Stimulated activated CD8-positive, alpha-beta memory T cell treated with anti-CD3 and anti-CD28 coated beads, Interleukin-7, amount 100 ng/mL, for 1 hour (primary cell): ENCODE data around the gene THYN1.
A peak's percentile ranks its signal among the peaks of the same experiment; 100 is the strongest.
"Not testable (repeated sequence)": the region's sequence is repeated elsewhere in the genome, so short reads cannot be mapped to it uniquely, and the experiment has no call there.

Experiments used
- DNase-seq, 2 donors: peaks; one replicate each; pipeline ENCODE4 v3.0.0-alpha.2; 2020; ENCODE audit warnings: low read depth in 2 of 2

The THYN1 gene

GRCh38 chr11:134253188-134253993 is at the start of gene THYN1, which contains the start of gene ACAD8:
THYN1 (minus strand) TSS chr11:134253352; CDS start chr11:134252882, 470 bp downstream.
ACAD8 (plus strand) TSS chr11:134253568; CDS start chr11:134253601, 33 bp downstream.
- DNase-seq, result peak; percentile 85 to 90

GRCh38 chr11:134294664-134295063 is 41.5 kb upstream of the THYN1 start:
- no peak for DNase-seq

DNA sequence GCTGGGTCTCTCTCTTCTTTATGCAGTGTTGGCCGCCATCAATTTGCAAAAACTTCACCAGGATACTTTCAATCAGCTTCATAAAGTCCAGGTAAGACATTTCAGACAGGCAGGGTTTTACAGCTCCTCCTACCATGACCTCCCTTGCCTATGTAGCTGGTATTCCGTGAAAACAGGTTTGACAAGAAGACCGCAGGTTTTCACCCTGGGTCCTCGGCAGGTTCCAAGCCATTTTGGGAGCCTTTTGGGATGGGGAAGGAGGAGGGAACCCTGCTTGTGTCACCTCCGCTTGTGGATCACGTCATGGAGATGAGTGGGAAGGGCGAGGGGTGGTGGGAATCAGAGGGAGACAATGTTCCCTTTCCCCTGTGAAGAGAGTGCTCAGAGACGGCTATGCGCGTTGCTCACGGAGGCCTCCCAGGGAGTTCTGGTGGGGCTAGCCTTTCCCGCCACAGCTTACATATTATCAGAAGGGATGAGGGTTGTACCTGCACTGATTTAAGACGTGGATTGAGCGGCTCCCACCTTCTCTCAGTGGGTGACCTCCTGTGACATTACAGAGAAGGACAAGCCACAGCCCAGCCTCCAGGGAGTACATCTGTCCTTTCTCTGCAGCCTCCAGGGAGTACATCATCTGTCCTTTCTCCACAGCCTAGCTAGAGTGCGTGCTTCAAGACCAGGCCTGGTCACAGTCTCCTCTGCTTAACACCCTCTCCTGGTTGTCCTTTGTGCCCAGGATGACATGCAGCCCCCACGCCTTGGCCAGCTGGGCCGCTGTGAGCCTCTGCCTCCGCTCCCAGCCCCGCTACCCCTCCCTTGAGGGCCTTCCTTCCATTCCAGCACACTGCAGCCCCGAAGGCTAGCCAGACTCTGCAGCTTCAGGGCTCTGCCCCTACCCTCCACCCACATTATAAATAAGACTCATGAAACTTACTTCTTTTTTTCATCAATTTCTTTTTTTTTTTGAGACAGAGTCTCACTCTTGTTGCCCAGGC is 40.3 kb upstream of the THYN1 start:
- no peak for DNase-seq

- DNase-seq, result no peak
Observed at GRCh38 chr11:134292661-134293060, 39.5 kb upstream of the THYN1 start.

DNA sequence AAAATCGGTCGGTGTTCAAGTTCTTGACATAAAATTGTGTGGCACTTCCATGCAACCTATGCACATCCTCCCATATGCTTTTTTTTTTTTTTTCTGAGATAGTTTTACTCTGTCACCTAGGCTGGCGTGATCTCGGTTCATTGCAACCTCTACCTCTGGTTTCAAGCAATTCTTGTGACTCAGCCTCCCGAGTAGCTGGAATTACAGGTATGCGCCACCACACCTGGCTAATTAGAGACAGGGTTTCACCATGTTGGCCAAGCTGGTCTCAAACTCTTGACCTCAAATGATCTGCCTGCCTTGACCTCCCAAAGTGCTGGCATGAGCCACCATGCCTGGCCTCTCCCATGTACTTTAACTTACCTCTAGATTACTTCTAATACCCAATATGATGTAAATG is 38.0 kb upstream of the THYN1 start:
- no peak for DNase-seq

- no peak for DNase-seq
Observed at GRCh38 chr11:134290646-134291045, 37.5 kb upstream of the THYN1 start.

- DNase-seq, result no peak
Observed at GRCh38 chr11:134289789-134290188, 36.6 kb upstream of the THYN1 start.

DNA sequence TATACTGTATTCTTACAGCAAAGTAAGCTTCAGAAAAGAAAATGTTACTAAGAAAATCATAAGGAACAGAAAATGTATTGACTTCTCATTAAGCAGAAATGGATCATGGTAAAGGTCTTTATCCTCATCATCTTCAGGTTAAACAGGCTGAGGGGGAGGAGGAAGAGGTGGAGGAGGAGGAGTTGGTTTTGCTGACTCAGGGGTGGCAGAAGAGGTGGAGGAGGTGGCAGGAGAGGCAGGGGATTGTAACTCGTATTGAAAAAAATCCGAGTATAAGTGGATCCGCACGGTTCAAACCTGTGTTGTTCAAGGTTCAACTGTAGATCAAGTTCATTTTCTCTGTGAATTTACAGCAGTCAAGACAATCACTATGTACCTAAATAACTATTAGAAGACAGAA is 36.0 kb upstream of the THYN1 start:
- no peak for DNase-seq

DNA sequence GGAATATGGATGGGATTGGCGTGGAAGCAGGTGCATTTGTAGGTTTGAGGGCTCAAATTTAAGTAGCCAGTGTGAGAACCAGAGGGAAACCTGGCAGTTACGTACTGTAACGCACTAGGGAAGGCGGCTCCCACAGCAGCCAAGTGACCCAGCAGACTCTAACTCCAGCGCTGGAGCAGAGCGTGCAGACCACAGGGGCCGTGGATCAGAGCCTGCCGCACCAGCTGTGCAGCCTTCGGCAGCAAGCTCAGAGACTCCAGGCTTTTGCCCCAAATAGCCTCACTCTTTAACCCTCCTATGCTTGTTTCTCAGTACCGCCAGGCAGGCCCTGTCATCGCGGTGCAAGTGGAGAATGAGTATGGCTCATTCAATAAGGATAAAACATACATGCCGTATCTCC is 35.3 kb upstream of the THYN1 start:
- no peak for DNase-seq

GRCh38 chr11:134287561-134287960 is 34.4 kb upstream of the THYN1 start:
- no peak for DNase-seq

DNA sequence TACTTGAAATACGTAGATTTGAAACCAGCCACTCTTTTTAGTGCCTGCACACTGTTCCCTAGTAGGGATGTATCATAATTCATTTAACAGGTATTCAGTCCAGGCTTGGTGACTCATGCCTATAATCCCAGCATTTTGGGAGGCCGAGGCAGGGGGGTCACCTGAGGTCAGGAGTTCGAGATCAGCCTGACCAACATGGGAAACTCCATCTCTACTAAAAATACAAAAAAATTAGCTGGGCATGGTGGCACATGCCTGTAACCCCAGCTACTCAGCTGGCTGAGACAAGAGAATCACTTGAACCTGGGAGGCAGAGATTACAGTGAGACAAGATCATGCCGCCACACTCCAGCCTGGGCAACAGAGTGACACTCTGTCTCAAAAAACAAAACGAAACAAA is 31.2 kb upstream of the THYN1 start:
- DNase-seq, result not testable (repeated sequence)

DNA sequence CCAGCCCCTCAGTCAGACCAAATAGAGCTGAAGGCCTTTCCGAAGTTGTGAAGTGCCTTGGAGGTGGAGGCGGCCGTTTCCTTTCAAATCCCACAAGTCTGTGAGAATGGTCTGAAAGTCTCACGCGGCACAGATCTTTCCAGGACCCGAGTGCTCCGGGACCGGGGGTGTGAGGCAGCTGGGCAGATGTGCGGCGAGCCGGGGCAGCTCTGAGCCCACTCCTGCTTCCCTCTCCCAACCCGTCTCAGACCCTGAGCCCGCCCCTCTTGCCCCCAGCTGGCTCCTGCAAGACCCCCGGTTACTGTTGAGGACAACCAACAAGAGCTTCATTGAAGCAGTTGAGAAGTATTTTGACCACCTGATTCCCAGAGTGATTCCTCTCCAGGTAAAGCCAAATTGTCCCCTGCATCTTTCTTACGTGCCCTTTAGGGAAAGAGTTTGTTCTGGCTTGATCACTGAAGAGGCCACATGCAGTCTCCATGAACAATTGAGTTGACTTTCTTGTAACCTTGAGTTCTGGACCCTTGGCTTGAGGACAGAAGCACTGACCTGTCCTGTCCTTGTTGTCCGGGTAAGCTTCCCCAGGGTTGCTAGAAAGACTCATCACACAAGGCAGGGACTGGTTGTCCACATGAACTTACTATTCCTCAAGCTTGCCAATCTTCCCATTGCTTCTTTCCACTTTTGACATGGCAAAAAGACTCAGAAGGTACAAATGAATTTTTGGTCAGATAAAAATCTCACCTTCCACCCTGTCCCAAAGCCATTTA is 30.5 kb upstream of the THYN1 start:
- no peak for DNase-seq

DNA sequence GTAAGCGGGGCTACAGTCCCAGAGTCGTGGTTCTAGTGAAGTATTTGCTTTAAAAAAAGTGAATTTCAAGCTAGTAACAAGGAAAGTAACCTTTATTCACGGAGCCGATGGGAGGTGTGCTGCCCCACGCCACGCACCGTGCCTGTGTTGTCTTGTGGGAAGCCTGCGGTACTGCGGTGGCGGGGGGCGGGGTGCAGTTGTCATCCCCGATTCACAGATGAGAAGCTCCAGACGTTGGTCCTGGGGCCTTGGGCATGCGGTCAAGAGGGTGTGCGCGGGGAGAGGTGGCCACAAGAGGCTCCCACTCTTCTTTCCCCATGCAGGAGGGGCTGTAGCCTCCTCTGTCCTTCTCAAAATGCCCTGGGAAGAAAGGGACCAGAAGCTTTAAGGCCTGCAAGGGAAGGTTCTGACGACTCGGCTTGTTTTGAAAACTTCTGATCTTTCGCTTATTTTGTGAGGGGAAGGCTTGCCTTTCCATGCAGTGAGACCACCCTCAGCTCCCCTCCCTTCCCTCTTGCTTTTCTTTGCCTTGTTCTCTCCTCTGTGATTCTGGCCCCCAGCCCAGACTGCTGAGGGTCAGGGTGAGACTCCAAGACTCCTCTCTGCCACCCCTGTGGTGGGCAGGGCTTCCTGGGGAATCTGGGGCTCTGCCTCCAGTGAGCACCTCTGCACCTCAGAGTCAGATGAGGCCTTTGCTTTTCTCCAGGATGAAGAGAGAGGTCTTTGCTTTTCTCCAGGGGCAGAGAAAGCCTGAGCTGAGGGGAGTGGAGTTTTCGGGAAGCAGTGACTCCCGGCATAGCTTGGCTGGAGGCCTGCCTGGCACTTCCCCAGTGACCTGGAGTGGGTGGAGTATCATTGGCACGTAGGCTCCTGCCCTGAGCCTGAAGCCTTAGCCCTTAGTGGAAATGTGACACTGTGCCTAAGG is 29.2 kb upstream of the THYN1 start:
- no peak for DNase-seq

DNA sequence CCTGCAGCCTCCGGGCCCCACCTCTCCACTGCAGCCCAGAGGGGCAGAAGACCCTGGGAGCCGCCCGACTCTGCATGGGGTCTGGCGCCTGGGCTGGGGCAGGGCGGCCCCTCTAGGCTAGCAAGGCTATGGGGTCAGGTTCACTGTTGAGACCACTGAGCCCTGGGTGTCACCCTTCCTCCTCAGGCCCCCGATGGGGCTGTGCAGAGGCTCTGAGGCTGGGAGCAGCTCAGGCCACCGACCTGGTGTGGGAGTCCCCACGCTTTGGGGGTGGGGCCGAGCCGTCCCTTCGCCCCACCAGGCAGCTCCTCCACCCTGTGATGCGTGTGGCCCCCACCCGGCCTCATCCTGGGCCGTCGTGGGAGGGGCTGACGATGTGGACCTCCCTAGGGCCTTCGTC is 28.5 kb upstream of the THYN1 start:
- not testable (repeated sequence) for DNase-seq

- DNase-seq, result no peak
Observed at GRCh38 chr11:134278356-134278755, 25.2 kb upstream of the THYN1 start.

DNA sequence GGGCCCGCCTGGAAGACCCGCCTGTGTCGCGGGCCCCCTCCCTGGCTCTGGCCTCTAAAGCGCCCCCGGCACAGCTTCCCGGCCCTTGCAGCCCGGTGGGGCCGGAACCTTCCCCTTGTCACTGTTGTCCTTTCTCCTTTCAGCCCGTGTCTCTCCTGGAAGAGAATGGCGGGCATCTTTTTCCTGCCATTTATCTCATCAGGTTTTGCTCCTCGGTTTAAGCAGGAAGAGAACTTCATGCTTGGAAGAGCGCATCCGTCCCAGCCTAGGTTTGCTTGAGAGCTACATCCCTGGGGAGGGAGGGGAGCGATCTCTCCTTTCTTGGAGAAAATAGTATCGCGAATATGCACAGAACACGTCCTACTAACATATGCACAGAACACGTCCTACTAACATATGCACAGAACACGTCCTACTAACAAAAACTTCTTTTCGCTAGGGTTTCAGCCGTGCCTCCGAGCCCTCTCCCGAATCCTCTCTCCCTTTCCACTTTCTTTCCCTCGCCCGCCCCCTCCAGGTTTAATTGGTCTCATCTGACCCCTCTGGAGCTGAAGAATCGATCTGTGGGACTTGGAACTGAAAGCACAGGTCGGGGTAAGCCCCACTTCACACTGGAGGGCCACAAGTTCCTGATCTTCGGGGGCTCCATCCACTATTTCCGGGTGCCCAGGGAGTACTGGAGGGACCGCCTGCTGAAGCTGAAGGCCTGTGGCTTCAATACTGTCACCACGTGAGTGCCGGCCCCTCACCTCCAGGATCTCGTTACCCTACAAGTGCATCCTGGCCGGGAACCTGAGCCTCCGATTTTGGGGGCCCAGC is 24.2 kb upstream of the THYN1 start:
- DNase-seq, result no peak

DNA sequence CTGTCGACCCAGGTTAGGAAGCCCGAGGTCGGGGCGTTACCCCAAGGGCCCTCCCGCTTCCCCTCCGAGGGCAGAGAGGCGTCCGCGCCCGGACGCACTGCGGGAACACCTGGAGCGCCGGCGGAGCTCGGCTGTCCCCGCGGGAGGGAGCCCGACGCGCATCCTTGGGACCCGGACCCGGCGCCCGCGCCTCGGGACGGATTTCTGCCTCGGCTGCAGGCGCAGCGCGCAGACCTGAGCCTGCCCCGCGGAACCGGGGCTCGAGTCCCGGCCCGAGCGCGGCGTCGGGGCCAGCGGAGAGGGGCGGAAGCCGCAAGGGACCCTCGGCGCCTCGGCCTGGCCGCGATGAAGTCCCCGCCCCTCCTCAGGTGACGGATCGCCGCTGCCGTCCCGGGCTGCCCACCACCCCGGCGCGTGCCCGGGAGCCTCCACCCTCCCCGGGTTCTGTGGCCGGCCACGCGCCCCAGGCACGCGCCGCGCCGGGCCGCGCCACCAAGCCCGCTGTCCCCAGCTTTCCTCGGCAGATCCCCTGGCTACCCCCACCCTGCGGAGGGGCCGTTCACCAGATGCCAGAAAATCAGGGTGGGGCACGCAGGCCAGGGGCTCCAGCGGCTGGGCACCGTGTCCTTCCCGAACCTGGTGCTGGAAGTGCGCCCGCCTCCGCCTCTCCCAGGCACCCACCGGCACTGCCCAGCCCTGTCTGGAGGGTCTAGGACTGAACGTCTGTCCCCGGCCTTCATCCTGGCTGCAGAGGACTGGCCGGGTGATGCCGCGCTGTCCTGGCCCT is 23.4 kb upstream of the THYN1 start:
- no peak for DNase-seq

DNA sequence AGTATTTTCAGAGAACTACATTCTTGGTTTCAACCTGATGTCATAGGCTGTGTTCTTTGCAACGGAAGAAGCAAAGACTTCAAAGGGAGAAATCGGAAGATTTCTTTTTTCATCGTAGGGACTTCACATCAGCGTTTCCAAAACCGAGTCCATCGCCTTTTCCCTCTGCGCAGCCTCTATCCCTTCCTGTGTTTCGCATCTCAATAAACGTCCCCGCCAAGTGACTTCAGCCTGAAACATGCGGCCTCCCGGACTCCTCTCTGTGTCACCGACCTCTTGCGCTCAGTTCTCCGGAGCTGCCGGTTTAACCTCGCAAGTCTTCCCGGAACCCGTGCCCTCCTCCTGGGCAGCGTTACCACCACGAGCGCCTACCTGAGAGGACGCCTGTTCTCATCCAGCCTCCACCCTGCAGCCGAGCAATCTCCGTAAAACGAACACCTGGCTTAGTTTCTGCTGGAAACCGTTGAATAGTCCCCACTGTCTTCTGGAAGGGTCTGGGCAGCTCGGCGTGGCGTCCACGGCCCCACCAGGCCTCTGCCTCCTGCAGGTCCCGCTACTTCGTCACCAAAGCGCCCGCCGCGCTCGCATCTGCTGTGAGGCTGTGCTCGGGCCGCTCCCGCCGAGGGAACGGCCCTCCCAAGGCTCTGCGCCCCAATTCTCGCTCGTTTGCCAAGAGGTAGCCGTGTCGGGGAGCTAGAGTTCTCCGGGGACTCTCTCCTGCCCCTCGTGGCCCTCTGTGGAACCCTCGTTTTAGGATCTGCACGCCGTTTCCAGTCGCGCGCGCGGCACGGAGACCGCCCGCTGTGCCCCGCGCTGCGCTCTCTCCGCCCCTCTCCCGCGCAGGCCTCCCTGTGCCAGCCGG is 22.6 kb upstream of the THYN1 start, which contains the start of gene GLB1L3:
Gene GLB1L3, plus strand, starts transcription at position 846 of the 862 bp plus-strand sequence. CDS start 362 bp downstream, outside the sequence.
- DNase-seq, result peak; percentile 43 to 60
